Measurements from ENCODE around the gene DDHD1.

GRCh38 chr14:53148671-53149070, 4.5 kb downstream of the DDHD1 start:
- TF ChIP-seq CTCF (IDR thresholded peaks at IDR 0.05; ENCODE audit: borderline replicate concordance, extremely low read depth, low read length, poor library complexity, severe bottlenecking) (no peak), EZH2 (IDR thresholded peaks at IDR 0.05; ENCODE audit: borderline replicate concordance, low read depth, low read length, severe bottlenecking) (no peak)
